Activated CD8-positive, alpha-beta memory T cell treated with anti-CD3 and anti-CD28 coated beads, Interleukin-2, amount 50 U/mL, for 4 hours (primary cell): ENCODE data around the gene C1orf105.
"Not testable (repeated sequence)": the region's sequence is repeated elsewhere in the genome, so short reads cannot be mapped to it uniquely, and the experiment has no call there.

ENCODE experiments used
- DNase-seq: peaks from one replicate; pipeline ENCODE4 v3.0.0-alpha.2; 2020

Gene C1orf105

GRCh38 chr1:172420385-172420784 lies at the start of gene C1orf105:
TSS of gene C1orf105 (plus strand) at chr1:172420685. CDS start at chr1:172420886, 201 bp downstream.
- DNase-seq: no peak

DNA sequence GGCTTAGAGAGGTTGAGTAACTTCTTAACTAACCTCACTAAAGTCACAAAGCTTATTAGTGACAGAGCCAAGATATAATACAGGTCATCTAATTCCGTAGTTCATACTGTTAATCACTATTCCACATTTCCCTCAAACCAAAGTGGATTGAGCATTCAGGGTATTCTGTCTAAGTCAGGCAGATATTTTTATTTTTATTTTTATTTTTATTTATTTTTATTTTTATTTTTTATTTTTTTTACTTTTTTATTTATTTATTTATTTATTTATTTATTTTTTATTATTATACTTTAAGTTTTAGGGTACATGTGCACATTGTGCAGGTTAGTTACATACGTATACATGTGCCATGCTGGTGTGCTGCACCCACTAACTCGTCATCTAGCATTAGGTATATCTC lies 48.8 kb upstream of the C1orf105 start:
- not testable (repeated sequence) for DNase-seq

- DNase-seq: no peak
Measured at GRCh38 chr1:172373864-172374263, 46.6 kb upstream of the C1orf105 start.

GRCh38 chr1:172375211-172375631 lies 45.3 kb upstream of the C1orf105 start:
- DNase-seq: no peak

GRCh38 chr1:172376431-172376830 lies 44.1 kb upstream of the C1orf105 start:
- DNase-seq: no peak

DNA sequence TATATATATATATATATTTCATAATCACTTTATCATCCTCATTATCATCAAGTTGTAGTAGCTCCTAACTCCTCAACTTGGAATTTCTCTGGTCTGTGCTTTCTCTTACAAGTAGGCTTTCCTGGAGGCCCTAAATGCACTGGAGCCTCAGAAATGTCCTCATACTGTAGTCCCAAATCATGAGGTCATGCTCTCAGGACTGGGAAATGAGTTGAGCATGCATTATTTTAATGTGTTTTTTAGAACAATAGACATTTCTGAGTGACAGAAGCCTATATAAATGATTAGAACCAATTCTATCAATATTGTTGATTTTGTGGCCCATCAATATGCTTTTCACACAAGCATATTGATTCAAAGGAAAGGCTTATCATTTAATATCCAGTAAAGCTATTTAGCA lies 42.9 kb upstream of the C1orf105 start:
- DNase-seq: no peak

DNA sequence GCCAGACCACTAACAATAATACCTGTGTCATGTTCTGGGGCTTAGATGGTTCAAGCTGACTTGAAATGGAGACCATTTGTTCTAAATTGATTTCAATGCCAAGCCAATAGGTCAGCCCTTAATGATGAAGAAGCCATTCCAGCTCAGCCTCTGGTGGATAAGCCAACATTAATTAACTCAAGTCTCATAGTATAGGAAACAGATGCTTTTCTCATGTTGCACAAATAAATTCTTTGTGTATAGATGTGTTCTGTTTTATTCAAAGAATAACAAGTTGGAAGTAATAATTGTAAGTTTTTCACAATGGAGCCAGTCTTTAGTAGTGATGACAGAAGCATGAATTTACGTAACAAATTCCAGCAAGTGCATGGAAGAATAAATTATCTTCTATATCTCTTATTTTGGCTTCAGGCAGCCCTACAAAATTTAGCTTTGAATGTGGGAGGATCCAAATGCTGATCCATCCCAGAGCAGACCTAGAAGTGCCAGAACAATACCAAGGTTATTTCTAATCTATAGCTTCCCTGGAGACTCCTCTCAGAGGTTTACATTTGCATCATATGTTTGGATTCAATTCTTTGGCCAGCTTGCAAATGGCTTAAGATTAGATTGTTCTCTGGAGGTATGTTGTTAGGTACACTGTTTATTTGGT lies 42.2 kb upstream of the C1orf105 start:
- DNase-seq: no peak

- DNase-seq: no peak
Measured at GRCh38 chr1:172380441-172381244, 39.8 kb upstream of the C1orf105 start.

DNA sequence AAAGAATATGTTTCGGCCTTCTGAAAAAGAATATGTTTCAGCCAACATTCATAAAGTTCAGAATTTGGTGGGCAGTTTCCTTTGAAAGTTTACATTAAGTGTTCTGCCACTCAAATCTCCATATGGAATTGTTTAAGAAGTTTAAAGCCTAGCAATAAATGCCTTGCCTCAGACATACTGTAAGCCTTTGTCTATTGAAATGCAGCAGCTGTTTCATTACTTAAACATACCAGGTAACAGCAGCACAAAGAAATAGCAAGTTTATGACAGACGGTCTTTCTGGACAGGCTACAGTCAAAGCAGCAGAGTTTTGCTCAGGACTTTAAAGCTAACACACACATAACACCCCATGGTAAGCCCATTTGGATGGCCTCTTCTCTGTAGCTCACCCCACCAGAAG lies 38.5 kb upstream of the C1orf105 start:
- DNase-seq: no peak

- no peak for DNase-seq
Measured at GRCh38 chr1:172382406-172382805, 38.1 kb upstream of the C1orf105 start.

DNA sequence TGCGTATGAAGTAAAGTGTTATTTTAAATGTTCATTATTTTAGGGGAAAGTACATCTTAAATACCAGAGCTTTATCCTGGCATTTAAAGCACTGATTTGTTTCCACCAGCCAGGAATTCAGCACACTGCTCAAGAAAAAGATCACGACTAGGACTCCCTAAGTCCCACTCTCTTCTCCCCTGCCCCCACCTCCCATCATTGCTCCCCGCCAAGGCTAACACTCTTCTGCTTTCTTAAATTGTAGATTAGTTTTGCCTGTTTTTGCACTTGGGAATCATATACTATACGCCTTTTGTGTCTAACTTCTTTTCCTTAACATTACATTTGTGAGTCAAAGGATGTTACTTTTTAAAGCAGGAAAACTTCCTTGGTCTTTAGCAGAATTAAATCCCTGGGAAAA lies 37.5 kb upstream of the C1orf105 start:
- no peak for DNase-seq

DNA sequence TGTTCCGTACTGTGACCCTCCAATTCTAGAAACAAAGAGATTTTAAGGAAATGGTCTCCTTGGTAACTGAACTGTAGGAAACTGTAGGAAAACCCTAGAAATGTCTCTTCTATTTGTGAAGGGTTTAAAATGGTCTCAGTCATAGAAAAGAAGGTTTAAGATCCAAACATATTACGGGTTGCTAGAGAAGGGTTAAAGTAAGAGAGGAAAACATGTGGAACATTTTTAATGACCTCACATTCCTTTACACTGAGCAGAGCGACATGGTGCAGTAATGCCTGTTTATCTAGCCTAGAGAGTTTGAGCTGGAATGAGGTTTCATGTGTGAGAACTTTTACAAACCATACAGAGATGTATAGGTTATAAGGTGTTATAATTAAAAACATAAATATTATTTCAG lies 36.9 kb upstream of the C1orf105 start:
- no peak for DNase-seq

- no peak for DNase-seq
Measured at GRCh38 chr1:172384656-172385055, 35.8 kb upstream of the C1orf105 start.

DNA sequence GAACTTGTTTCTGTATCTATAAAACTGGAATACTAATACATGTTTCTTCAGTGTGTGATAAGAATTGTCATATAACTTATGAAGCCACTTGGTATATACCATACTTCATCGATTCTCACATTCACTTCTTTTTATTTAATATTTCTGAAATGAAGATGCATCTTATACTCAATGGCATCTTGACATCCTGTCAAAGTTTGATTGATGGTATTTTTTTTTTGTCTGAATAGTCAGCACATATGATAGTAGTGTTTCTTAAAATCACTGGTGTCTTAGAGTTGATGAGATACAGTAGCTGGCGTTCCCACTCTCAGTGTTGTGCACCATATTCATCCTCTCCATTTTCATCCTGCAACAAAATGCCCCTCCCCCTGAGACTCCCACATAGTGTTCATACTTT lies 34.4 kb upstream of the C1orf105 start:
- no peak for DNase-seq

DNA sequence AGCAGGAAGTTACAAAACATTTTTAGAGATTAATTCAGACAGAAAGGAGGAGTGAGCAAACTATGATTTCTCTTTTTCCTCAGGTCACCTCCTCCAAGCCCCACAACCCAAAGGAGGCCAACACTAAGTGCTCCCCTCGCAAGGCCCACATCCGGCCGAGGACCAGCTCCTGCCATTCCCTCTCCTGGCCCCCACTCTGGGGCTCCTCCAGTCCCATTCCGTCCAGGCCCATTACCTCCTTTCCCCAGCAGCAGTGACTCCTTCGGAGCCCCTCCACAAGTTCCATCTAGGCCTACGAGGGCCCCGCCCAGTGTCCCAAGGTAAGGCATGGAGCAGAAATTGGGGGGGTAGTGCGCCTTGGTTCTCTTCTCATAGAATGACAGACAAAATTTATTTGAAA lies 32.0 kb upstream of the C1orf105 start:
- no peak for DNase-seq

DNA sequence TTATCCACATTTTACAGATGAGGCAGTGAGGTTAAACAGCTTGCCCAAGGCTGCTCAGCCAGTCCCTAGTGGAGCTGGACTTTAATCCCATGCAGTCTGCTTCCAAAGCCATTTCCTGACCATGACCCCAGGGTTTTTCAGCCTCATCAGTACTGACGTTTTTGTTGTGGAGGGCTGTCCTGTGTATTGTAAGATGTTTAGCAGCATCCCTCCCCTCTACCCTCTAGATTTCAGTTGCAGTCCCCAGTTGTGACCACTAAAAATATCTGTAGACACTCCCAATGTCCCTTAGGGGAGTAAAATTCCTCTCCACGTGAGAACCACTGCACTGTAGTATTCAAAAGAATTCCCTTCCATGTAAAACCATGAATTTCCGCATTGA lies 30.2 kb upstream of the C1orf105 start:
- DNase-seq: no peak

DNA sequence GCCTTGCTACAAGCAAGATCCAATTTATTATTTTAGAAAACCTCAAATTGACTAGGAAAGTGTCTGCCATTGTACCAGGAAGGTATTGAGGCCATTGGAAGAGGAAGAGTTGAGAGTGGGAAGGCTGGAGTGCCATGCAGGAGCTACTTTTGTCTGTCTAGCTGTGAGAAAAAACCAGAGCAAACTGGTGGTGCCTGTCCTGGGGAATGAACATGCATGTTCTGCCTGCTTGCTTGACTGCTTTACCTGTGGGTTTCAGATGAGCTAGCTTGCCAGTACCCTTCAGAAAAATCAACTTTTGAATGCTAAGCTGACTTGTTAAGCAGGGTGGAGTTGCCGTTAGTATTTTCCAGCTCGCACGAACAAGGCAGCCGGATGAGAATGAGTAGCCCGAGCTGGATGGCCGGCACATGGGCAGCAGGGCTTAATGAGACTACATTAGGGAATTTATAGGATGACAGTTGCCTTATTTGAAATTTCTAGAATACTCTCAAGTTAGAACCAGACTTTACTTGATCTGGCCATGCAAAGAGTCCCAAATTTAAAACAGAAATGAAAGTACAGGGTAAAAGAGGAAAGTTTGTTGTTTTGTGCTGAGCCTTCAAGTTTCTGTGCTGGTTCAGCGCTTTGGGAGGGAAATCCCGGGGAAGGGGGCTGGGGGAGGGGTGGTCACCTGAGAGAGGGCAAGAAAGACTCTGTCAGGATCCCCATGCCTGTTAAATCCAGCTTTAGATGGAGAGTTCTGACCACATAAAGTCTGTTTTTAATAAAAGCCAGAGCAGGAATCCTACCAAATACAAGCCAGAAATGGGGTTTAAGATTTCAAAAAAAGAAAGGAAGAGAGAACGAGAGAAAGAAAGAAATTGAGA lies 29.6 kb upstream of the C1orf105 start:
- DNase-seq: no peak

- DNase-seq: no peak
Measured at GRCh38 chr1:172391976-172392375, 28.5 kb upstream of the C1orf105 start.

GRCh38 chr1:172393354-172393753 lies 27.1 kb upstream of the C1orf105 start:
- DNase-seq: no peak

DNA sequence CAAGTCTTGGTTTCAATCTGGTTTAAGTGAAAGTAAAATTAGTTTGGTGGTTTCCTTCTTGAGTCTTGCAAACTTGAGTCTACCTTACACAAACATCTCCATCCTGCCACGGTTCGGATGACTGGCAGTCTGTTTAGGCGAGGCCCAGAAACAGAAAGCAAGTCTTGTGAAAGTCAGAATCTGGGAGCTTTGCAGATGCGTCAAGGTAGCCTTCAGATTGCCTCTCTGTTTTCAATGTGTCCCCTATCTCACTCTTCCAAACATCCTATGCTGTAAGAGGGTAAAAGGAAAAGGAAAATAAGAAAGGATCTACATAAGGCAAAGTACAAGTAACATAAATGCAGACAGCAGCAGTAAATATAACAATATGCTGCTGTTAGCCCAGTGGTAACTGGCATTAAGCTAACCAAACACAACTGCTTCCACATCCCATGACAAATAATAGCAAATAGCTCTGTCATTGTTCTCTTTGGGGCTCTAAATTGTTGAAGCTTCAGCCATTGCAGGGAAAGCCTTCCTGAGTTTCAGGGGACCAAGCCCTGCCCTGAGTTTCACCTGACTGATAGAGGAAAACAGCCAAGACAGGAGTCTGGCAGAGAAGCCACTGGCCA lies 26.2 kb upstream of the C1orf105 start:
- DNase-seq: peak; percentile 57

DNA sequence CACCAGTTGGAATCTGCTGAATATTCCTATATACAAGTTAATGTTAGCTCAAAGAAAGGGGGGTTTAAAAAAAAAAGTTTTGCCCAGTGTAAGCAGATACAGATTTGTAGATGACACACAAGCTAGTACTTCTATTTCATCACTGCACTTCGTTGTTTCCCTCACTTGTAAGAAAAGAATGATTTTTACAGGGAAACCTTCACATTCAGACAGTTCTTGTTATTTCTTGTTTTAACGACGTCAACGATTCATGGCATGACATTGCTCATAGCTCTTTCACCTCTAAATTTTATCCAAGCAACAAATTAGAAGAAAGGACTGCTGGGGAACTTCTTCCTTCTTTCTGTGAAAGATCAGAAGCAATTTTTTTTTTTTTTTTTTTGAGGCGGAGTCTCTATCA lies 25.7 kb upstream of the C1orf105 start:
- no peak for DNase-seq

DNA sequence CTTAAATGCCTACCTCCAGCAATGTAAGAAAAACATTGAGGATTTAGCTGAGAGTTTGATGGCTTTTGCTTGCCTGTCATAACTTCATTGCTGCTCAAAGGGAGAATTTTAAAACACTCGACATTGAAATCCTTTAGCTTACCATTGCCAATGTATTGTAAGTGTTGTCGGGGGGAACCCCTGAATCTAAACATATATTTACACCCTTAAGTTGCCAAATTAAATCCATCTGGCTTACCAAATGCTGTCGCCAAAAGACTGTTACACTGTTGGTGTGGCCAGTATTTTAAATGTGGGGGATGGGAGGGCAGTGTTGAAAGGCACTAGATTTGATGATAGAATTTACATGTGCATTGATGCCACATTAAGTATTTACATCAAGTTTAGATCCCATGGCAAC lies 24.9 kb upstream of the C1orf105 start:
- DNase-seq: no peak

GRCh38 chr1:172397221-172397620 lies 23.3 kb upstream of the C1orf105 start:
- no peak for DNase-seq
